HepG2 (cell line): ENCODE data around the gene CDK3. TPM values are rescaled to one million over a fixed set of nuclear protein-coding genes. Genes with fewer than 3 reads are reported as not detected.
A peak's percentile ranks its signal among the peaks of the same experiment; 100 is the strongest.

Experiments used
- CREB1 ChIP-seq, 2 experiments: fragments of 450-650 bp in 1 of 2; IDR thresholded peaks; 2 replicates each; pipeline ENCODE4 v1.6.1; 2016 to 2017; ENCODE audit warnings: control low read depth in 1 of 2, mild to moderate bottlenecking in 1 of 2, missing compliant biosample characterization in 1 of 2, missing genetic modification characterization in 1 of 2
- GATAD2A ChIP-seq: IDR thresholded peaks from 2 replicates; pipeline ENCODE4 v1.6.1; 2016
- MEIS1 ChIP-seq: sonication (generic); formaldehyde crosslinking; IDR thresholded peaks from 2 replicates; pipeline ENCODE4 v1.9.0; 2021; ENCODE audit warnings: mild to moderate bottlenecking, missing genetic modification reagents, moderate library complexity, borderline replicate concordance
- MXI1 ChIP-seq: IDR thresholded peaks from 3 replicates; pipeline ENCODE4 v1.6.1; 2012; ENCODE audit warnings: low read depth, low read length, inconsistent platforms, borderline replicate concordance
- NRL ChIP-seq: sonication (generic); formaldehyde crosslinking; IDR thresholded peaks from 2 replicates; pipeline ENCODE4 v1.5.0; 2020; ENCODE audit warnings: missing genetic modification reagents, mild to moderate bottlenecking, moderate library complexity, borderline replicate concordance
- PCBP2 ChIP-seq: fragments of 200-400 bp; formaldehyde crosslinking; optimal IDR thresholded peaks from 2 replicates; pipeline ENCODE3; 2018; ENCODE audit warnings: low read length, low read depth; ENCODE audit not compliant: poor library complexity, severe bottlenecking
- PPARG ChIP-seq: conservative IDR thresholded peaks from 2 replicates; pipeline ENCODE4 v1.6.1; 2016; ENCODE audit warnings: missing biosample characterization, missing genetic modification reagents
- ZFP36L1 ChIP-seq: sonication (generic); formaldehyde crosslinking; IDR thresholded peaks from 2 replicates; pipeline ENCODE4 v1.8.0; 2022; ENCODE audit warnings: mild to moderate bottlenecking, missing genetic modification reagents, moderate library complexity
- ZNF235 ChIP-seq: sonication (generic); formaldehyde crosslinking; IDR thresholded peaks from 2 replicates; pipeline ENCODE4 v1.8.1; 2023; ENCODE audit warnings: mild to moderate bottlenecking, missing genetic modification reagents, borderline replicate concordance
- ZNF329 ChIP-seq: sonication (generic); formaldehyde crosslinking; IDR thresholded peaks from 2 replicates; pipeline ENCODE4 v1.9.0; 2021; ENCODE audit warnings: low read depth, mild to moderate bottlenecking, missing genetic modification reagents
- ZNF34 ChIP-seq: sonication (generic); formaldehyde crosslinking; IDR thresholded peaks from 2 replicates; pipeline ENCODE4 v1.4.0; 2020; ENCODE audit warnings: mild to moderate bottlenecking, missing genetic modification reagents, borderline replicate concordance
- ZNF570 ChIP-seq: sonication (generic); formaldehyde crosslinking; IDR thresholded peaks from 2 replicates; pipeline ENCODE4 v1.4.0; 2020; ENCODE audit warnings: mild to moderate bottlenecking, missing genetic modification reagents, borderline replicate concordance
- ZNF670 ChIP-seq: sonication (generic); formaldehyde crosslinking; IDR thresholded peaks from 2 replicates; pipeline ENCODE4 v1.8.0; 2022; ENCODE audit warnings: mild to moderate bottlenecking, missing genetic modification reagents, borderline replicate concordance
- polyA plus RNA-seq, 8 experiments: library from polyadenylated mRNA; depleted of rRNA in 3 of 8; stranded (reverse) in 7 of 8; unstranded in 1 of 8; fragments of >200 nt; fragmentation: Illumina TruSeq in 4 of 8; extraction: Trizol in 4 of 8; gene quantifications; 2 replicates each; pipeline versions ENCODE4 v1.2.1 to v1.2.3, GENCODE V29; 2011 to 2016; ENCODE audit warnings: low read depth in 4 of 8, missing spikeins in 1 of 8, mixed read lengths in 1 of 8; ENCODE audit not compliant: insufficient read depth in 1 of 8
- total RNA-seq, 5 experiments: library from RNA; depleted of rRNA; stranded (reverse); fragments of >200 nt; fragmentation: Illumina TruSeq; extraction: Trizol; gene quantifications; 2 replicates each; pipeline ENCODE4 v1.2.3, GENCODE V29; 2016; ENCODE audit warnings: low read depth in 1 of 5
- TF ChIP-seq, protein P1 (sequence below): sonication (generic); formaldehyde crosslinking; IDR thresholded peaks from 2 replicates; pipeline ENCODE4 v1.4.0; 2020; ENCODE audit warnings: missing genetic modification reagents, borderline replicate concordance
- TF ChIP-seq, protein P2 (sequence below): sonication (generic); formaldehyde crosslinking; IDR thresholded peaks from 2 replicates; pipeline ENCODE4 v1.8.1; 2023; ENCODE audit warnings: mild to moderate bottlenecking, missing genetic modification reagents, borderline replicate concordance
- TF ChIP-seq, protein P3 (sequence below): sonication (generic); formaldehyde crosslinking; IDR thresholded peaks from 2 replicates; pipeline ENCODE4 v1.4.0; 2020; ENCODE audit warnings: mild to moderate bottlenecking, low read depth, missing genetic modification reagents
- TF ChIP-seq, protein P4 (sequence below): sonication (generic); formaldehyde crosslinking; IDR thresholded peaks from 2 replicates; pipeline ENCODE4 v1.4.0; 2020; ENCODE audit warnings: mild to moderate bottlenecking, missing genetic modification reagents
- TF ChIP-seq, protein P5 (sequence below): sonication (generic); formaldehyde crosslinking; IDR thresholded peaks from 2 replicates; pipeline ENCODE4 v1.9.0; 2021; ENCODE audit warnings: missing genetic modification reagents, borderline replicate concordance
- TF ChIP-seq, protein P6 (sequence below): sonication (generic); formaldehyde crosslinking; IDR thresholded peaks from 2 replicates; pipeline ENCODE4 v1.4.0; 2020; ENCODE audit warnings: mild to moderate bottlenecking, missing genetic modification reagents

CDK3 gene
- total and polyA plus RNA-seq, 2 of the 13 experiments (the other 11 are each of a cell fraction or from before 2014, with no cell fraction given): 5.8 to 11.4 TPM

DNA sequence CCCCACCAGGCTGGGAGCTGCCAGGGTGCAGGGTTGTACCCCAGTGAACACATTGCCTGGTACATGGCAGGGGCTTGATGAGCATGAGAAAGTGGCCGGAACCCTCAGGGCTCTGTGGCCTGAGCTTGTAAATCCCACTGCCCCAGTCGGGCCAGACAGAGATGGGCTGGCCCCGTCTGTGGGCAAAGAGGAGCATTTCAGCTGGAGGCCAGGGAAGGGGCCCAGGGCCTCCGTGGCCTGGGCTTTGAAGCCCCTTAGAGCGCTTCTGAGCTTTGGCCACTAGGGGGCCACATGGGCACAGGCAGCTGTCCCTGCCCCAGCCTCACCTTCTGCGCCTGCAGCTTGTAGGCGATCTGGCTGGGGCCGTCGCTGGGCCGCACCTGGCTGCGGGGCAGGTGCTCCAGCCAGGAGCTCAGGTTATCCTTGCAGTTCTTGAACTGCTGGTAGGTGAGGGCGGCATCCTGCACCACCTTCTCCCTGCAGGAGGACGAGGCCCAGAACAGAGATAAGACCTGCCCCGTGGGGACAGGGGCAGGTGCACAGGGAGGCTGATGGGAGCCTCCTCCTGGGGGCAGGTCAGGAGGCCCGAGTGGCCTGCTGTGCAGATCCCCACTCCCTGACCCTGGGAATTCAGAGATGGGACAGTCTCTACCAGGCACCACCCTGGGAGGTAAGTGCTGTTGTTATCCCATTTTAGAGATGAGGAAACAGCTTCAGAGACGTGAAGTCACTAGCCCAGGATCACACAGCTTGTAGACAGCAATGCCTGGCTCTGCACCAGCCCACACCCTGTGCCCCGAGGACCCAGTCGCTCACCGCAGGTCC lies 13.7 kb downstream of the CDK3 start (continued):
- TF ChIP-seq, protein P1, sequence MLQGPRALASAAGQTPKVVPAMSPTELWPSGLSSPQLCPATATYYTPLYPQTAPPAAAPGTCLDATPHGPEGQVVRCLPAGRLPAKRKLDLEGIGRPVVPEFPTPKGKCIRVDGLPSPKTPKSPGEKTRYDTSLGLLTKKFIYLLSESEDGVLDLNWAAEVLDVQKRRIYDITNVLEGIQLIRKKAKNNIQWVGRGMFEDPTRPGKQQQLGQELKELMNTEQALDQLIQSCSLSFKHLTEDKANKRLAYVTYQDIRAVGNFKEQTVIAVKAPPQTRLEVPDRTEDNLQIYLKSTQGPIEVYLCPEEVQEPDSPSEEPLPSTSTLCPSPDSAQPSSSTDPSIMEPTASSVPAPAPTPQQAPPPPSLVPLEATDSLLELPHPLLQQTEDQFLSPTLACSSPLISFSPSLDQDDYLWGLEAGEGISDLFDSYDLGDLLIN (CRISPR knock-in tag): no peak
- TF ChIP-seq, protein P2, sequence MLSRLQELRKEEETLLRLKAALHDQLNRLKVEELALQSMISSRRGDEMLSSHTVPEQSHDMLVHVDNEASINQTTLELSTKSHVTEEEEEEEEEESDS (CRISPR knock-in tag): no peak
- TF ChIP-seq ZNF235 (CRISPR knock-in tag) (peak; percentile 21; the same call in 1 of the 2 replicates), ZNF329 (CRISPR knock-in tag) (0 out of 2 replicates have a peak, but pooled peaks have one; percentile 55), CREB1 (IDR thresholded peaks at IDR 0.05) (no peak), CREB1 (CRISPR knock-in tag; IDR thresholded peaks at IDR 0.05) (no peak), ZNF670 (CRISPR knock-in tag) (no peak), MXI1 (no peak), PPARG (CRISPR knock-in tag) (0 out of 2 replicates have a peak, but pooled peaks have one; percentile 34), NRL (CRISPR knock-in tag) (peak; percentile 87; the same call in 1 of the 2 replicates), ZNF570 (CRISPR knock-in tag) (no peak), ZNF34 (0 out of 2 replicates have a peak, but pooled peaks have one; percentile 37), ZFP36L1 (CRISPR knock-in tag) (no peak), MEIS1 (peak; percentile 86; the same call in 1 of the 2 replicates), PCBP2 (no peak), GATAD2A (CRISPR knock-in tag) (0 out of 2 replicates have a peak, but pooled peaks have one; percentile 44)
- TF ChIP-seq, protein P3, sequence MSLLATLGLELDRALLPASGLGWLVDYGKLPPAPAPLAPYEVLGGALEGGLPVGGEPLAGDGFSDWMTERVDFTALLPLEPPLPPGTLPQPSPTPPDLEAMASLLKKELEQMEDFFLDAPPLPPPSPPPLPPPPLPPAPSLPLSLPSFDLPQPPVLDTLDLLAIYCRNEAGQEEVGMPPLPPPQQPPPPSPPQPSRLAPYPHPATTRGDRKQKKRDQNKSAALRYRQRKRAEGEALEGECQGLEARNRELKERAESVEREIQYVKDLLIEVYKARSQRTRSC: no peak
- TF ChIP-seq, protein P4, sequence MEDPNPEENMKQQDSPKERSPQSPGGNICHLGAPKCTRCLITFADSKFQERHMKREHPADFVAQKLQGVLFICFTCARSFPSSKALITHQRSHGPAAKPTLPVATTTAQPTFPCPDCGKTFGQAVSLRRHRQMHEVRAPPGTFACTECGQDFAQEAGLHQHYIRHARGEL: no peak
- TF ChIP-seq, protein P5, sequence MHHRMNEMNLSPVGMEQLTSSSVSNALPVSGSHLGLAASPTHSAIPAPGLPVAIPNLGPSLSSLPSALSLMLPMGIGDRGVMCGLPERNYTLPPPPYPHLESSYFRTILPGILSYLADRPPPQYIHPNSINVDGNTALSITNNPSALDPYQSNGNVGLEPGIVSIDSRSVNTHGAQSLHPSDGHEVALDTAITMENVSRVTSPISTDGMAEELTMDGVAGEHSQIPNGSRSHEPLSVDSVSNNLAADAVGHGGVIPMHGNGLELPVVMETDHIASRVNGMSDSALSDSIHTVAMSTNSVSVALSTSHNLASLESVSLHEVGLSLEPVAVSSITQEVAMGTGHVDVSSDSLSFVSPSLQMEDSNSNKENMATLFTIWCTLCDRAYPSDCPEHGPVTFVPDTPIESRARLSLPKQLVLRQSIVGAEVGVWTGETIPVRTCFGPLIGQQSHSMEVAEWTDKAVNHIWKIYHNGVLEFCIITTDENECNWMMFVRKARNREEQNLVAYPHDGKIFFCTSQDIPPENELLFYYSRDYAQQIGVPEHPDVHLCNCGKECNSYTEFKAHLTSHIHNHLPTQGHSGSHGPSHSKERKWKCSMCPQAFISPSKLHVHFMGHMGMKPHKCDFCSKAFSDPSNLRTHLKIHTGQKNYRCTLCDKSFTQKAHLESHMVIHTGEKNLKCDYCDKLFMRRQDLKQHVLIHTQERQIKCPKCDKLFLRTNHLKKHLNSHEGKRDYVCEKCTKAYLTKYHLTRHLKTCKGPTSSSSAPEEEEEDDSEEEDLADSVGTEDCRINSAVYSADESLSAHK: 0 out of 2 replicates have a peak, but pooled peaks have one; percentile 60
- TF ChIP-seq, protein P6, sequence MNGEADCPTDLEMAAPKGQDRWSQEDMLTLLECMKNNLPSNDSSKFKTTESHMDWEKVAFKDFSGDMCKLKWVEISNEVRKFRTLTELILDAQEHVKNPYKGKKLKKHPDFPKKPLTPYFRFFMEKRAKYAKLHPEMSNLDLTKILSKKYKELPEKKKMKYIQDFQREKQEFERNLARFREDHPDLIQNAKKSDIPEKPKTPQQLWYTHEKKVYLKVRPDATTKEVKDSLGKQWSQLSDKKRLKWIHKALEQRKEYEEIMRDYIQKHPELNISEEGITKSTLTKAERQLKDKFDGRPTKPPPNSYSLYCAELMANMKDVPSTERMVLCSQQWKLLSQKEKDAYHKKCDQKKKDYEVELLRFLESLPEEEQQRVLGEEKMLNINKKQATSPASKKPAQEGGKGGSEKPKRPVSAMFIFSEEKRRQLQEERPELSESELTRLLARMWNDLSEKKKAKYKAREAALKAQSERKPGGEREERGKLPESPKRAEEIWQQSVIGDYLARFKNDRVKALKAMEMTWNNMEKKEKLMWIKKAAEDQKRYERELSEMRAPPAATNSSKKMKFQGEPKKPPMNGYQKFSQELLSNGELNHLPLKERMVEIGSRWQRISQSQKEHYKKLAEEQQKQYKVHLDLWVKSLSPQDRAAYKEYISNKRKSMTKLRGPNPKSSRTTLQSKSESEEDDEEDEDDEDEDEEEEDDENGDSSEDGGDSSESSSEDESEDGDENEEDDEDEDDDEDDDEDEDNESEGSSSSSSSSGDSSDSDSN: 0 out of 2 replicates have a peak, but pooled peaks have one; percentile 30
